ENCODE data around the gene SYT1. TPM values are rescaled to one million over a fixed set of nuclear protein-coding genes. Genes with fewer than 3 reads are reported as not detected.

SYT1 gene
- total and polyA plus RNA-seq, 2 of the 4 experiments (the other 2 are of a cell fraction), result 2.8 to 3.0 TPM

GRCh38 chr12:79384551-79384950 lies 520.0 kb downstream of the SYT1 start:
- Histone ChIP-seq H3K14ac (replicated peaks; ENCODE audit: low read depth, low read length) (no peak overlapping the region), H3K9ac (ENCODE audit: low read depth, low read length) (no peak overlapping the region), H3K18ac (ENCODE audit: low read depth, low read length) (no peak overlapping the region), H4K20me1 (ENCODE audit: insufficient read depth, low read length) (no peaks in the 10 kb centered on the region), H3K4me2 (ENCODE audit: low read depth, low read length) (no peak overlapping the region), H4K5ac (ENCODE audit: low read depth, low read length) (no peak overlapping the region), H2BK120ac (ENCODE audit: low read depth, low read length) (no peak overlapping the region), H2AK9ac (replicated peaks; ENCODE audit: low read depth, low read length, poor library complexity) (no peak overlapping the region), H2BK20ac (ENCODE audit: low read depth, low read length) (no peak overlapping the region), H3K4me1 (ENCODE audit: control insufficient read depth, insufficient read depth, low read length) (0 out of 2 replicates have a peak, but pooled peaks cover 2% of the 10 kb centered on the region), H3K79me1 (ENCODE audit: low read depth in 1 of 2, low read length in 2 of 2) (no peaks in the 10 kb centered on the region), H2BK15ac (ENCODE audit: low read depth, low read length) (no peak overlapping the region), H3K27ac (ENCODE audit: insufficient read depth, low read length) (no peak overlapping the region), H3K9me3 (ENCODE audit: control insufficient read depth, insufficient read depth, low read length) (no peaks in the 10 kb centered on the region), H4K91ac (ENCODE audit: insufficient read depth, low read depth, low read length) (no peak overlapping the region), H2AK5ac (ENCODE audit: low read depth, low read length) (no peak overlapping the region), H3K4me3 (ENCODE audit: insufficient read depth, low read depth, low read length) (no peak overlapping the region), H4K8ac (ENCODE audit: low read depth in 2 of 2, low read length in 2 of 2) (no peak overlapping the region), H3K9me1 (ENCODE audit: insufficient read depth, low read length) (no peaks in the 10 kb centered on the region), H3K23ac (ENCODE audit: low read depth, low read length) (no peak overlapping the region), H2BK5ac (ENCODE audit: low read depth, low read length, poor library complexity, severe bottlenecking) (no peak overlapping the region), H3K56ac (ENCODE audit: extremely low read depth, insufficient read depth, low read length) (no peak overlapping the region), H3K4ac (ENCODE audit: low read depth, low read length) (no peak overlapping the region), H3K36me3 (ENCODE audit: control insufficient read depth, insufficient read depth, low read length) (no peaks in the 10 kb centered on the region), H3K27me3 (ENCODE audit: control insufficient read depth, insufficient read depth, low read length) (no peaks in the 10 kb centered on the region), H2AFZ (replicated peaks; ENCODE audit: low read length, poor library complexity) (no peak overlapping the region)
- in situ Hi-C loops (cut with MboI; ENCODE audit: low sequenced_read_pairs) (no loop called here), dilution Hi-C loops (cut with HindIII; ENCODE audit: low sequenced_read_pairs, unreplicated experiment) (no loop called here), intact Hi-C loops (cut with micrococcal nuclease) (no loop called here)
- WGBS, 2 experiments (ENCODE audit: extremely low coverage in 2 of 2, insufficient read length in 1 of 2), result no CpG with 5 or more reads among the region's 4 CpGs
- TF ChIP-seq MXI1 (IDR thresholded peaks at IDR 0.05; ENCODE audit: borderline replicate concordance, low read depth, low read length) (no peak), MAFK (IDR thresholded peaks at IDR 0.05; ENCODE audit: low read depth, low read length) (no peak), RFX5 (IDR thresholded peaks at IDR 0.05; ENCODE audit: low read depth, low read length) (no peak)
- DNase-seq, result no peak
- BruUV-seq (replicated peaks), result no TSS peak
- CTCF ChIA-PET, result interaction anchor here (1.0 kb wide), 1 partner anchor 9 kb away, joined by 3 read pairs; no protein-coding TSS in a partner anchor
- ATAC-seq (ENCODE audit: low read depth), result no peak
- POLR2A ChIA-PET (ENCODE audit: unreplicated experiment), result no interaction called here
